NCI-H1048 (cell line): Measurements from ENCODE around the gene SMYD3.
"Not testable (repeated sequence)": the region's sequence is repeated elsewhere in the genome, so short reads cannot be mapped to it uniquely, and the experiment has no call there.

ENCODE experiments used
- DNase-seq: peaks from one replicate; lab custom pipeline; 2025; lab: John Stamatoyannopoulos, UW

The SMYD3 gene

GRCh38 chr1:246107516-246108277, 399.4 kb downstream of the SMYD3 start:
- no peak for DNase-seq

GRCh38 chr1:246106342-246106763, 400.7 kb downstream of the SMYD3 start:
- no peak for DNase-seq

- no peak for DNase-seq
These were observed 402.2 kb downstream of the SMYD3 start for GRCh38 chr1:246104927-246105326.

GRCh38 chr1:246099570-246099969, 407.5 kb downstream of the SMYD3 start:
- no peak for DNase-seq

- no peak for DNase-seq
These were observed 410.7 kb downstream of the SMYD3 start for GRCh38 chr1:246096356-246096755.

- DNase-seq, result no peak
These were observed 411.6 kb downstream of the SMYD3 start for GRCh38 chr1:246095443-246095842.

GRCh38 chr1:246093230-246093629, 413.8 kb downstream of the SMYD3 start:
- DNase-seq, result no peak

- no peak for DNase-seq
These were observed 414.9 kb downstream of the SMYD3 start for GRCh38 chr1:246092136-246092535.

- no peak for DNase-seq
These were observed 415.6 kb downstream of the SMYD3 start for GRCh38 chr1:246091477-246091876.

- DNase-seq, result no peak
These were observed 420.9 kb downstream of the SMYD3 start for GRCh38 chr1:246086191-246086590.

- DNase-seq, result no peak
These were observed 423.7 kb downstream of the SMYD3 start for GRCh38 chr1:246083416-246083815.

GRCh38 chr1:246081856-246082668, 425.0 kb downstream of the SMYD3 start:
- no peak for DNase-seq

- no peak for DNase-seq
These were observed 425.9 kb downstream of the SMYD3 start for GRCh38 chr1:246081138-246081702.

- DNase-seq, result no peak
These were observed 427.0 kb downstream of the SMYD3 start for GRCh38 chr1:246080031-246080430.

GRCh38 chr1:246078888-246079252, 428.2 kb downstream of the SMYD3 start:
- no peak for DNase-seq

- no peak for DNase-seq
These were observed 428.8 kb downstream of the SMYD3 start for GRCh38 chr1:246078126-246078887.

GRCh38 chr1:246077476-246077875, 429.6 kb downstream of the SMYD3 start:
- no peak for DNase-seq

- no peak for DNase-seq
These were observed 432.7 kb downstream of the SMYD3 start for GRCh38 chr1:246074421-246074820.

GRCh38 chr1:246072456-246072955, 434.6 kb downstream of the SMYD3 start:
- DNase-seq, result no peak

GRCh38 chr1:246071981-246072380, 435.1 kb downstream of the SMYD3 start:
- not testable (repeated sequence) for DNase-seq

GRCh38 chr1:246071561-246071960, 435.5 kb downstream of the SMYD3 start:
- DNase-seq, result not testable (repeated sequence)

- no peak for DNase-seq
These were observed 437.5 kb downstream of the SMYD3 start for GRCh38 chr1:246069581-246069980.
